Esophagus (tissue), 2 donors: Measurements from ENCODE around the gene NAT16. TPM values are rescaled to one million over a fixed set of nuclear protein-coding genes. Genes with fewer than 3 reads are reported as not detected.

Source experiments
- H3K27ac ChIP-seq, 2 donors: one replicate each; pipeline ENCODE4 v1.5.1; 2013; ENCODE audit warnings: low read depth in 2 of 2, mild to moderate bottlenecking in 2 of 2, inconsistent platforms in 1 of 2, low read length in 1 of 2, moderate library complexity in 1 of 2
- H3K27me3 ChIP-seq, 2 donors: one replicate each; pipeline ENCODE4 v1.6.1; 2013; ENCODE audit warnings: low read length in 2 of 2, control low read depth in 1 of 2, mild to moderate bottlenecking in 1 of 2; ENCODE audit not compliant: insufficient read depth in 2 of 2, control insufficient read depth in 1 of 2
- H3K36me3 ChIP-seq, 2 donors: one replicate each; pipeline ENCODE4 v1.6.1; 2013; ENCODE audit warnings: low read length in 1 of 2; ENCODE audit not compliant: control insufficient read depth in 2 of 2, insufficient read depth in 2 of 2
- H3K4me1 ChIP-seq, 2 donors: one replicate each; pipeline ENCODE4 v1.6.1; 2013; ENCODE audit warnings: low read length in 1 of 2; ENCODE audit not compliant: control insufficient read depth in 2 of 2, insufficient read depth in 2 of 2
- H3K4me3 ChIP-seq, 2 donors: one replicate each; pipeline ENCODE4 v1.5.1; 2013; ENCODE audit warnings: low read length in 2 of 2, mild to moderate bottlenecking in 2 of 2, low read depth in 1 of 2, moderate library complexity in 1 of 2
- H3K9me3 ChIP-seq, 2 donors: one replicate each; pipeline ENCODE4 v1.6.1; 2013; ENCODE audit warnings: mild to moderate bottlenecking in 2 of 2, low read depth in 1 of 2, low read length in 1 of 2, moderate library complexity in 1 of 2; ENCODE audit not compliant: control insufficient read depth in 2 of 2, insufficient read depth in 1 of 2
- WGBS, 2 donors: extraction: QIAGEN DNeasy Blood & Tissue Kit; methylation state at CpG; one replicate each; pipeline ENCODE4 v1.1.7; 2013; 5-methylcytosine and 5-hydroxymethylcytosine counted together
- polyA plus RNA-seq, 2 donors: library from polyadenylated mRNA; stranded (reverse); fragments of 200-250 nt; gene quantifications; one replicate each; pipeline ENCODE4 v1.2.3, GENCODE V29; 2013
- donor health status: healthy with polysubstance abuse.
- donor health status: Bipolar disorder and iron deficiency.

The NAT16 gene
- polyA plus RNA-seq, 2 donors, result not detected

DNA sequence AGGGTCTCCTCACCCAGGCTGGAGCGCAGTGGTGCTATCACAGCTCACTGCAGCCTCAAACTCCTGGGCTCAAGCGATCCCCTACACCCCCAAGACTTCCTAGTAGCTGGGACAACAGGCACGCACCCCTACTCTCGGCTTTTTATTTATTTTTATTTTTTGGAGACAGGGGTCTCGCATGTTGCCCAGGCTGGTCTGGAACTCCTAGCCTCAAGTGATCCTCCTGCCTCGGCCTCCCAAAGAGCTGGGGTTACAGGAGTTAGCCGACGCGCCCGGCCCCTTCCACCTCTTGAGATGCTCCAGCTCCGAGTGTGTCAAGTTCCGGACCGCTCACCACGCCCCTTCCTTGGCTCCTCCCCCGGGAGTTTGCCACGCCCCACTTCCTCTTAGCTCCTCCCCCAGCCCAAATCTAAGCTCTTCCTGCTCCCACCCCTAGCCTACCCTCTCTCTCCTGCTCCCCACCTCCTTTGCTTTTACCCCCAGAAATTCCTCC lies 6.3 kb downstream of the NAT16 start:
- WGBS, 2 donors, result 6 to 7% methylated on average over 16 of the region's 16 CpGs
- H3K36me3 ChIP-seq, result no peaks in the 10 kb centered on the region
- H3K4me1 ChIP-seq, result peaks cover 8 to 18% of the 10 kb centered on the region in 2 donors
- no peak overlapping the region for H3K4me3 ChIP-seq
- H3K9me3 ChIP-seq, result peaks cover 0 to 2% of the 10 kb centered on the region in 2 donors
- H3K27me3 ChIP-seq, result peaks cover 5 to 50% of the 10 kb centered on the region in 2 donors
- no peak overlapping the region for H3K27ac ChIP-seq

DNA sequence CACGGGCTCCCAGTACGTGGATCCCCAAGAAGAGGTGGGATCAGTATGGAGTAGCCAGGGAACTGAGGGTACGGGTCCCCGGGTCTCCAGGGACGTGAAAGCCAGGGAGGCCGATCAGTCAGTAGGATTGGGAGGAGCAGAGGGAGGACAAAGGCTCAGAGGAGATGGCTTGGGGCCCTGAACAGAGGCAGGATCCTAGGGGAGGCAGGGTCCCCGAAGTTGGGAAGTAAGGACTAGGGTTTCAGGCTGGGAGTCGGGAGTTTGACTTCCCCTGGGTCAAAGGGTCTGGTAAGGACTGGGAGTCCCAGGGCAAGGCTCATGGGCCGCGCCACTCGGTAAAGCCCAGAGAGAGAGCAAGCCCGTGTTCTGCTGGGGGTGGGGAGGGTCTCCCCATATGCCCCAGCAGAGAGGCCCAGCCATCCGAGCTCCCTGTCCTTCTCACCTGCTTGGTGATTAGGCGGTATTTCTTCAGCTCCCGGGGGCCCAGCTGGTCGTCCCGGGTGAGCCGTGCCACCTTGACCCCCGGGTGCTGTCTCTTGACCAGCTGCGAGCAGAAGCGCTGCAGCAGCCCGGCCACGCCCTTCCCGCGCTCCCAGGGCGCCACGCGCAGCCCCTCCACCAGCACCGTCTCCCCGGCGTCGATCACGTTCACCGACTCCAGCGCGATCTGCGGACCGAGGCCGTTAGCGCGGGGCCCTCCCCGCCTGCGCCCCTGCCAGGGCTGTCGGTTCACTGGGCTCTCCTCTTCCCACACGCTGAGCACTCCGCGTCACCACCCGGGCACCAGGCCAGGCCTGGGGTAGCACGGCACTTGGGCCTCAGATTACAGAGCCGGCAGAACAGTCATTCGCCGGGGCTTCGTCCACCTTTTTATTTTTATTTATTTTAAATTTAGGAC lies 7.0 kb downstream of the NAT16 start:
- peaks cover 0 to 2% of the 10 kb centered on the region in 2 donors for H3K9me3 ChIP-seq
- WGBS, 2 donors, result 2 to 3% methylated on average over 41 to 53 of the region's 53 CpGs
- peak overlapping the region; percentile 9 to 10 for H3K4me3 ChIP-seq
- no peaks in the 10 kb centered on the region for H3K36me3 ChIP-seq
- no peak overlapping the region for H3K27ac ChIP-seq
- H3K27me3 ChIP-seq, result peaks cover 5 to 49% of the 10 kb centered on the region in 2 donors
- peaks cover 8 to 18% of the 10 kb centered on the region in 2 donors for H3K4me1 ChIP-seq

DNA sequence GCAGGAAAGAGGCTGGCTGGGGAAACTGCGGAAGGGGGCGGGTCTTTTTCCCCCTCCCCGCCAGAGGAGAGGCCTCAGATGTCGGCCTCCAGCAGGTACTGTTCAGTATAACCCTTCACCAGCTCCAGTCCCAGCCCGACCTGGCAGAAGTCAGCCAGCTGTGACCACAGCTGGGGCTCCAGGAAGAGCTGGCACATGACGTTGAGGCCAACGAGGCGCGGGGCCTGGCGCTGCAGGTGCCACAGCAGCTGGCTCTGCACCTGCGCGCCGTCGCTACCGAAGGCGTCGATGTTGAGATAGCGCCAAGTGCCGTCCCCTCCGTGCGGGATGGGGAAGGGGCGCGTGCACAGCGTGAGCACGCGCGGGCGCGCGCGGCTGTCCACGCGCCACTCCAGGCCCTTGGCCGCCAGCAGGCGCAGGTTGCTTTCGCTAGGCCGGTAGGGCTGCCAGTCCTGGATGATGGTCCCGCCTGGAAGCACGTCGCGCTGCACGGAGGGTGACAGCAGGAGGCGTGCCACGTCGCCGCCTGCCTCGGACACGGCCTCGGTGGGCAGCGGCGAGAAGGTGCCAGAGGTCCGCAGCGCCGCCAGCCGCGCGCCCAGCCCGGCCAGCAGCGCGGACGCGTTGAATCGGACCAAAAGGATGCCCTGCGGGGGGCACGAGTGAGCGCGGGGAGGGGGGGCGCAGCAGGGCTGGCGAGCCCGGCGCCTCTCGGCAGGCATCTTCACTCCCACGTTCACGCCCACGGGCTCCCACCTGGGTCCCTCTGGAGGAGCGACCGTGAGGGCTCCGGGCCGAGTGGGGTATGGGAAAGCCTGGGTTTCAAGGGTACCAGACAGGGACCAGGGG lies 7.9 kb downstream of the NAT16 start:
- H3K27me3 ChIP-seq, result peaks cover 5 to 51% of the 10 kb centered on the region in 2 donors
- H3K4me1 ChIP-seq, result peaks cover 8 to 18% of the 10 kb centered on the region in 2 donors
- no peak overlapping the region for H3K4me3 ChIP-seq
- H3K9me3 ChIP-seq, result peaks cover 0 to 2% of the 10 kb centered on the region in 2 donors
- no peak overlapping the region for H3K27ac ChIP-seq
- no peaks in the 10 kb centered on the region for H3K36me3 ChIP-seq
- 1 to 3% methylated on average over 74 to 79 of the region's 79 CpGs for WGBS, 2 donors

DNA sequence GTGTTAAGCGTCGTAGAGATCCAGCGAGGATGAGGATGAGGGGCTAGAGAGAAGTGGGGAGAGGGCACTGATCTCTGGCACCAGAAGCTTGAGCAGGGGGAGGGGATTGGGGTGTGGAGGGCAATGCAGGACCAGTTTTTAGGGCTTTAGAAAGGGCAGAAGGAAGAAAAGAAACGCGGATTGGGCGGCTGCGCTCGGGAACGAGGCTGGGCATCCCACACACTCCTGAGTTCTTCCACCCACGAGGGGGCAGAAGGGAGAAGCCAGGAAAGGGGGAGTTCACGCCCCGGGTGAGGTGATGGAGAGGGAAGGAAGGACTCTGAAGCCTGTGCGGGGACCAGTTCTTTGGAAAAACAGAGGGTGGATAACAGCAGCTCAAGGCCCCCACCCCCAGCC lies 8.7 kb downstream of the NAT16 start:
- 1 to 2% methylated on average over 12 to 13 of the region's 13 CpGs for WGBS, 2 donors
- H3K27me3 ChIP-seq, result peaks cover 5 to 53% of the 10 kb centered on the region in 2 donors

DNA sequence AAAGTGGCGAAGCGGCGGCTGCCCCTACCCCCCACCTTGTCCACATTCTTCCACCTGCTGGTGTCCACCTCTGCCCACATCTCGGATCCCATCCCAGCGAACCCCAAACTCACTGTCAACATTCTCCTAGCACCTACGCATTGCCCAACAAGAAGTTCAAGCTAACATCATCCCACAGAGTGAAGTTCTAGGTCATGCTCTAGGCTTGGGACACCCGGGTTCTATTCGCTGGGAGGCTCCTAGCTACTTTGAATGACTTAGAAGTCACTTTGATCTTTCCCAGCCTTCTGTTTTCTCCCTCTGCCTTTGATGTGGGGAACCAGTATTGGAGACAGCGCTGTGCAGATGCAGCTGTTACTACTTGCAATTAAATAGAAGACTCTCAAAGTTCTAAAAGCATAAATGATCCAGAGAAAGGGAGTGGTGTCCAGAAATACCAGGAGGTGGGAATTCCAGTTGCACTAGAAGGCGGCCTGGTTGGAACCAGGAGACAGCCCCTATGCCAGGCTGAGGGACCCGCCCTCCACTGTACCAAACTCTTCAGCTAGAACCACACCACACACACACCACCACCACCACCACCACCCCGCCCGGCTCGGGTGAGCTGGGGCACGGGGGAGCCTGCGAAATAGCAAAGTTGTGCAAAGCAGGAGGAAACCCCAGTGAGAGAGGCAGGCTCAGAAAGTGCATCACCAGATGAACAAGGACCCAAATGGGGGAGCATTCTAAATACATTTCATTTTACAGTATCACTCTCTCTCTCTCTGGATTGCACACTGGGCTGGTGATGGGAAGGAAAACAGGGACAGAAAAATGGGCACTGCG lies 9.3 kb downstream of the NAT16 start:
- H3K4me3 ChIP-seq, result no peak overlapping the region
- peaks cover 5 to 51% of the 10 kb centered on the region in 2 donors for H3K27me3 ChIP-seq
- H3K4me1 ChIP-seq, result peaks cover 9 to 20% of the 10 kb centered on the region in 2 donors
- H3K9me3 ChIP-seq, result peaks cover 0 to 2% of the 10 kb centered on the region in 2 donors
- no peaks in the 10 kb centered on the region for H3K36me3 ChIP-seq
- 3 to 4% methylated on average over 17 of the region's 17 CpGs for WGBS, 2 donors
- H3K27ac ChIP-seq, result no peak overlapping the region

More for the DNA sequence above, 8.7 kb downstream of the NAT16 start:
- peaks cover 0 to 2% of the 10 kb centered on the region in 2 donors for H3K9me3 ChIP-seq
- H3K4me3 ChIP-seq, result no peak overlapping the region
- H3K27ac ChIP-seq, result no peak overlapping the region
- H3K4me1 ChIP-seq, result peaks cover 8 to 18% of the 10 kb centered on the region in 2 donors
- no peaks in the 10 kb centered on the region for H3K36me3 ChIP-seq

DNA sequence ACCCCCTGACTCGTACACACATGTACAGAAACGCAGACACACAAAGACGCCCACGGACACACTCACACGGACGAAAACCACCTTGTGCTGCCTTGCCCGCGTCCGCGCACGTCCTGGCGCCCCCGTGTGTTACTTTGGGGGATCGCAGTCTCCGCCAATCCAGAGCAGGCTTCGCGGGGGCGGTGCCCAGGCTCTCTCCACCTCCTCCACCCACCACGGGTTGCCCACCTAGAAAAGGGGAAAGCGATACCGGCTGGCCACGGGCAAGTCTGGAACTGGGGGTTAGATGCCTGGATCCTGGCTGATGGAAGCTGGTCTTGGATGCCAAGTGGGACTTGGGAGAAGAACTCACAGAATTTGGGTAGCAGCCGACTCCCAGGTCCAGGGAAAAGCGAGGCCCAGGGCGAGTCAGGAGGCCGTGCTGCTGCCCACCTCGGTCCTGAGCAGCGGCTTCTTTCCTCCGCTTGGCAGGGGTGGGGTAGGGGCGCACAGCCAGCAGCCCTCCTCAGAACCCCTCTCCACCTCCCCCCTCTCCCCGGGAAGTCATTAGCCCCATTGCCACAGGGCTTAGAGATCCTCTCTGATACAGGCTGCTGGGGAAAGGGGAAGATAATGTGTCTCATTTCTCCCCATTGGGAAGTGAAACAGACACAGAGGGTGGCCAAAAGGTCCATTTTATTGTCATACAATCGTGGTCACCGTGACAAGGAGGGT lies 10.1 kb downstream of the NAT16 start:
- no peak overlapping the region for H3K4me3 ChIP-seq
- 1 to 3% methylated on average over 33 of the region's 33 CpGs for WGBS, 2 donors
- H3K27me3 ChIP-seq, result peaks cover 5 to 48% of the 10 kb centered on the region in 2 donors
- H3K4me1 ChIP-seq, result peaks cover 12 to 28% of the 10 kb centered on the region in 2 donors
- no peak overlapping the region for H3K27ac ChIP-seq
- peaks cover 0 to 2% of the 10 kb centered on the region in 2 donors for H3K9me3 ChIP-seq
- H3K36me3 ChIP-seq, result no peaks in the 10 kb centered on the region

DNA sequence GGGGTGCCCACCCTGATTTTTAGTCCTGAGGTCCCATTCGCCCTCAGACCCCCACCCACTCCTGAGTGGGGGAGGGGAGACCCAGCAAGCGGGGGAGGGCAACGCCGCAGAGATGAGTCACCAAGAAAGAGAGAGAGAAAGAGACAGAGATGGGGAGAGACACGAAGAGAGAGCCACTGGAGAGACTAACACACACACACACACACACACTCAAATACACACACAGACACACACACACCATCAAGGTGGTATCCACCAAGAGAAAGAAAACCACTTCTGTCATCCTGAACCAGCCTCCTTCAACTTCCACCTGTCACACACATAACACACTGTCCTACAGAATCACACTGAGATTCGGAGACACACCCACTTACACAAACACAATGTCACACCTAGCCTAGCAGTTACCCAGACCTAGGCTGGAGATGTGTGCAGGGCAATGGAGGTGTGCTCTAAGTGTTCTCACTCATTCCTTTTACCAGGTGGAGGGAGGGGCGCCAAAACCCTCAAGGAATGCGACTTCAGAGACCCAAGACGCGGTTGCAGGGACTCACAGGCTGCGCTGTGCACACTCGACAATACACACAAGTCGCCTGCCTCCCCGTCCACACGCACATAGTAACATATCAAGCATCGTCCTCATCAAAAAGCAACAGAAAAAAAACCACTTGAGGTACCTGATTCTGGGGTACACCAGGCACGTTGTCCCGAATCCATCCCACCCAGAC lies 10.8 kb downstream of the NAT16 start:
- no peak overlapping the region for H3K27ac ChIP-seq
- no peak overlapping the region for H3K4me3 ChIP-seq
- no peaks in the 10 kb centered on the region for H3K36me3 ChIP-seq
- peaks cover 0 to 2% of the 10 kb centered on the region in 2 donors for H3K9me3 ChIP-seq
- 1 to 2% methylated on average over 18 of the region's 18 CpGs for WGBS, 2 donors
- peaks cover 14 to 26% of the 10 kb centered on the region in 2 donors for H3K4me1 ChIP-seq
- peaks cover 5 to 45% of the 10 kb centered on the region in 2 donors for H3K27me3 ChIP-seq

DNA sequence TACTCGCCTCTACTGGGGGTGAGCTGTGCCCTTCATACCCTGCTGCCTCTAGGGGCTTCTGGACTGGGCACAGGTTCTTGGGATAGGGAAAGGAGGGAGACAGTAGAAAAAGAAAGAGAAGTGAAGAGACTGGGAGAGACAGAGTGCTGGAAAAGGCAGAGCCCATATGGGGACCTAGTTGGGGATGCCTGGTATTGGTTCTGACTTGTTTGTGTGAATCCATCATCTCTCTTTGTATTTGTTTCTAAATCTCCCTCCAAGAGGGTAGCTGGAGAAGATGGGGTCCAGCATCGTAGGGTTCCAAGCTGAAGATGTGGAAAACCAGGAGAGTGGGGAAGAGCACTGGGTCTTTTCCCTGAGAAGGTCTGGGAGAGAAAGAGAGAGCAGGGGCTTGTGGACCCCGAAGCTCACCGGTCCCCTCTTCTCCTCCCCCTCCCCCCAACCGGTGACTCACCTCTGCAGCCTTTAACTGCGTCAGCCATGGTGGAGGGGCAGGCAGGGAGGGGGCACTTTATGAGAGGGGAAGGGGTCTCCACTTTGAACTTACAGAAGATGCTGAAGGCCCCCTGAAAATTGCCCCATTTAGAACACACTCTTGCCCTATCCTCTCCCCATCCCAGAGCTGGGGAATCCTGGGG lies 11.6 kb downstream of the NAT16 start:
- Histone ChIP-seq H3K27ac (no peak overlapping the region), H3K36me3 (no peaks in the 10 kb centered on the region), H3K9me3 (no peaks in the 10 kb centered on the region), H3K4me1 (peaks cover 22 to 33% of the 10 kb centered on the region in 2 donors), H3K4me3 (no peak overlapping the region), H3K27me3 (peaks cover 5 to 38% of the 10 kb centered on the region in 2 donors)
- WGBS, 2 donors, result 1 to 3% methylated on average over 6 of the region's 6 CpGs
